ENCODE results near the gene PHACTR1. TPM values are rescaled to one million over a fixed set of nuclear protein-coding genes. Genes with fewer than 3 reads are reported as not detected.

PHACTR1 gene
- total and polyA plus RNA-seq, 4 donors, result 0.31 to 1.5 (median 0.79) TPM

DNA sequence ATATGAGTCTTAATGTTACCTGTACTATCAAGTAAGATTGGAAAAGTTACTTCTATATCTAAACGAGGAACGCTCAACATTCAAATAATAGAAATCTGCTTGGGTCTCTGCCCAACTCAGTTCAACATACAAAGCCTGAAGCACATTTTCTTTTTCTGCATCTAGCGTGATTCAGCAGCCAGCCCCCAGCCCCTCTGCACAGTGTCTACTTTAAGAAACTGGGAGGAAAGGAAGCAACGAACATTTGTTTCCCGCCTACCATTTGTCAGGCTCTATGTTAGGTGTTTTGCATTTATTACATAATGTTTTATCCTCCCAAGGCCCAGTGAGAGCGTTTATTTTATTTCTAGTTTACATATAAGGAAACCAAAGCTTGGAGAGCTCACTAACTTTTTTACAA is 17.3 kb downstream of the PHACTR1 start:
- Histone ChIP-seq H3K9me3 (ENCODE audit: control insufficient read depth in 4 of 4, low read length in 3 of 4) (no peaks in the 10 kb centered on the region), H3K4me3 (ENCODE audit: low read depth in 1 of 3, low read length in 3 of 3) (no peak overlapping the region), H3K27ac (ENCODE audit: low read depth in 1 of 2, low read length in 2 of 2) (no peak overlapping the region), H3K9ac (ENCODE audit: low read depth in 1 of 2, low read length in 2 of 2) (no peak overlapping the region), H3K4me1 (ENCODE audit: control insufficient read depth in 4 of 4, insufficient read depth in 4 of 4, low read length in 3 of 4) (no peaks in the 10 kb centered on the region), H3K36me3 (ENCODE audit: control insufficient read depth in 4 of 4, insufficient read depth in 3 of 4, low read depth in 1 of 4, low read length in 3 of 4) (no peaks in the 10 kb centered on the region), H3K27me3 (ENCODE audit: control insufficient read depth in 4 of 4, insufficient read depth in 4 of 4, low read length in 3 of 4) (peaks cover 0 to 2% (median 0%) of the 10 kb centered on the region in 4 donors)
- no peak for DNase-seq (ENCODE audit: low spot score)
- no peak for TF ChIP-seq GABPA (IDR thresholded peaks at IDR 0.05 in 1 of 2, conservative IDR thresholded peaks at IDR 0.05 in 1 of 2)
- TF ChIP-seq, protein P1, sequence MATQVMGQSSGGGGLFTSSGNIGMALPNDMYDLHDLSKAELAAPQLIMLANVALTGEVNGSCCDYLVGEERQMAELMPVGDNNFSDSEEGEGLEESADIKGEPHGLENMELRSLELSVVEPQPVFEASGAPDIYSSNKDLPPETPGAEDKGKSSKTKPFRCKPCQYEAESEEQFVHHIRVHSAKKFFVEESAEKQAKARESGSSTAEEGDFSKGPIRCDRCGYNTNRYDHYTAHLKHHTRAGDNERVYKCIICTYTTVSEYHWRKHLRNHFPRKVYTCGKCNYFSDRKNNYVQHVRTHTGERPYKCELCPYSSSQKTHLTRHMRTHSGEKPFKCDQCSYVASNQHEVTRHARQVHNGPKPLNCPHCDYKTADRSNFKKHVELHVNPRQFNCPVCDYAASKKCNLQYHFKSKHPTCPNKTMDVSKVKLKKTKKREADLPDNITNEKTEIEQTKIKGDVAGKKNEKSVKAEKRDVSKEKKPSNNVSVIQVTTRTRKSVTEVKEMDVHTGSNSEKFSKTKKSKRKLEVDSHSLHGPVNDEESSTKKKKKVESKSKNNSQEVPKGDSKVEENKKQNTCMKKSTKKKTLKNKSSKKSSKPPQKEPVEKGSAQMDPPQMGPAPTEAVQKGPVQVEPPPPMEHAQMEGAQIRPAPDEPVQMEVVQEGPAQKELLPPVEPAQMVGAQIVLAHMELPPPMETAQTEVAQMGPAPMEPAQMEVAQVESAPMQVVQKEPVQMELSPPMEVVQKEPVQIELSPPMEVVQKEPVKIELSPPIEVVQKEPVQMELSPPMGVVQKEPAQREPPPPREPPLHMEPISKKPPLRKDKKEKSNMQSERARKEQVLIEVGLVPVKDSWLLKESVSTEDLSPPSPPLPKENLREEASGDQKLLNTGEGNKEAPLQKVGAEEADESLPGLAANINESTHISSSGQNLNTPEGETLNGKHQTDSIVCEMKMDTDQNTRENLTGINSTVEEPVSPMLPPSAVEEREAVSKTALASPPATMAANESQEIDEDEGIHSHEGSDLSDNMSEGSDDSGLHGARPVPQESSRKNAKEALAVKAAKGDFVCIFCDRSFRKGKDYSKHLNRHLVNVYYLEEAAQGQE (IDR thresholded peaks at IDR 0.05), result no peak
- 77% methylated on average over 6 of the region's 6 CpGs for WGBS

DNA sequence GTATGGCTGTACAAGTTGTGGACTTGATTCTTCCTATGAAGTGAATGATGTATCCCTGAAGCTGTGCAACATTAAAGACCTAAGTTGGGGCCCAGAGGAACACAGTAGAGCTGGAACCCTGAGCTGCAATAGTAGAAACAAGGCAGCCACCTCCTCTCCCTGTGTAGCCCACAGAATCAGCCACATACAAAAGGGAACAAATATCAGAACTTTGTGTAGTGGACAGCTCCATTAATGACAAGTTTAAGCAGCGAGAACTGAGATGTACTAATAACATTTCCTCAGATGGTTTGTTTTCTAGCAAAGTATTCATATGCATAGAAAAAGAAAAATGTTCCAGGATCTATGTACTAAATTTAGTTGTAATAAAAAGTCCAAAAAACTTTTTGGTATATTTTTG is 19.2 kb downstream of the PHACTR1 start:
- no peak for TF ChIP-seq HNF4G (IDR thresholded peaks at IDR 0.05)
- TF ChIP-seq, protein P1 (IDR thresholded peaks at IDR 0.05), result peak; percentile 93
- Histone ChIP-seq H3K9me3 (ENCODE audit: control insufficient read depth in 4 of 4, low read length in 3 of 4) (no peaks in the 10 kb centered on the region), H3K36me3 (ENCODE audit: control insufficient read depth in 4 of 4, insufficient read depth in 3 of 4, low read depth in 1 of 4, low read length in 3 of 4) (no peaks in the 10 kb centered on the region), H3K27ac (ENCODE audit: low read depth in 1 of 2, low read length in 2 of 2) (no peak overlapping the region), H3K9ac (ENCODE audit: low read depth in 1 of 2, low read length in 2 of 2) (no peak overlapping the region), H3K4me3 (ENCODE audit: low read depth in 1 of 3, low read length in 3 of 3) (no peak overlapping the region), H3K27me3 (ENCODE audit: control insufficient read depth in 4 of 4, insufficient read depth in 4 of 4, low read length in 3 of 4) (peaks cover 0 to 2% (median 0%) of the 10 kb centered on the region in 4 donors), H3K4me1 (ENCODE audit: control insufficient read depth in 4 of 4, insufficient read depth in 4 of 4, low read length in 3 of 4) (no peaks in the 10 kb centered on the region)
- WGBS, result 57% methylated on average over 1 of the region's 1 CpG
- DNase-seq (ENCODE audit: low spot score), result no peak

DNA sequence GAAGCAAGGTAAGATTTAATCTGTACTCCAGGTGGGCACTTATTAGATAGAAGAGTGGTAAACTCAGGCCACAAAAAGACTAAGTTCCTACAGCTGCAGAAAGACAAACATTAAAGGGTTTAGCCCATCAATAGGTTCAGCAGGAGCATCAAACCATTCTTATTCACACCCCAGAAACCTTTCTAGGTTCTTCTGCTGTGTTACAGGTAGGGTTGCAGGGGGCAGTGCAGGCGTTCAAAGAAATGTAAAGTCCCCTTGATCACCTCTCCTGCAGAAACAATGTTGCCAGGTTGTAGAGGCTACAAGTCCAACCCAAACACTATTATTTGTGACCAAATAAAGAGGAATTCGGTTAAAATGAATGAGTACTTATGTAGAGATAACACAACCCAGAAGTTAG is 31.8 kb downstream of the PHACTR1 start:
- 9% methylated on average over 2 of the region's 2 CpGs for WGBS
- TF ChIP-seq, protein P2, sequence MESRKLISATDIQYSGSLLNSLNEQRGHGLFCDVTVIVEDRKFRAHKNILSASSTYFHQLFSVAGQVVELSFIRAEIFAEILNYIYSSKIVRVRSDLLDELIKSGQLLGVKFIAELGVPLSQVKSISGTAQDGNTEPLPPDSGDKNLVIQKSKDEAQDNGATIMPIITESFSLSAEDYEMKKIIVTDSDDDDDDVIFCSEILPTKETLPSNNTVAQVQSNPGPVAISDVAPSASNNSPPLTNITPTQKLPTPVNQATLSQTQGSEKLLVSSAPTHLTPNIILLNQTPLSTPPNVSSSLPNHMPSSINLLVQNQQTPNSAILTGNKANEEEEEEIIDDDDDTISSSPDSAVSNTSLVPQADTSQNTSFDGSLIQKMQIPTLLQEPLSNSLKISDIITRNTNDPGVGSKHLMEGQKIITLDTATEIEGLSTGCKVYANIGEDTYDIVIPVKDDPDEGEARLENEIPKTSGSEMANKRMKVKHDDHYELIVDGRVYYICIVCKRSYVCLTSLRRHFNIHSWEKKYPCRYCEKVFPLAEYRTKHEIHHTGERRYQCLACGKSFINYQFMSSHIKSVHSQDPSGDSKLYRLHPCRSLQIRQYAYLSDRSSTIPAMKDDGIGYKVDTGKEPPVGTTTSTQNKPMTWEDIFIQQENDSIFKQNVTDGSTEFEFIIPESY (IDR thresholded peaks at IDR 0.05), result no peak
- TF ChIP-seq HNF4G (IDR thresholded peaks at IDR 0.05), result no peak
- no peak for TF ChIP-seq RXRA (IDR thresholded peaks at IDR 0.05)
- no peak for TF ChIP-seq HNF4A (conservative IDR thresholded peaks at IDR 0.05)
- no peak for TF ChIP-seq JUND (IDR thresholded peaks at IDR 0.05)
- TF ChIP-seq YY1 (IDR thresholded peaks at IDR 0.05), result no peak
- TF ChIP-seq, protein P3, sequence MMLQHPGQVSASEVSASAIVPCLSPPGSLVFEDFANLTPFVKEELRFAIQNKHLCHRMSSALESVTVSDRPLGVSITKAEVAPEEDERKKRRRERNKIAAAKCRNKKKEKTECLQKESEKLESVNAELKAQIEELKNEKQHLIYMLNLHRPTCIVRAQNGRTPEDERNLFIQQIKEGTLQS (IDR thresholded peaks at IDR 0.05), result no peak
- TF ChIP-seq, protein P1 (IDR thresholded peaks at IDR 0.05), result no peak
- no peak for TF ChIP-seq SP1 (IDR thresholded peaks at IDR 0.05)
- TF ChIP-seq NR2F2 (IDR thresholded peaks at IDR 0.05), result no peak
- TF ChIP-seq EGR1 (IDR thresholded peaks at IDR 0.05; ENCODE audit: low read depth in 2 of 2), result no peak
- TF ChIP-seq FOXA2 (IDR thresholded peaks at IDR 0.05), result no peak
- no peak for TF ChIP-seq RAD21 (IDR thresholded peaks at IDR 0.05)
- TF ChIP-seq TAF1 (conservative IDR thresholded peaks at IDR 0.05), result no peak
- TF ChIP-seq GABPA (IDR thresholded peaks at IDR 0.05 in 1 of 2, conservative IDR thresholded peaks at IDR 0.05 in 1 of 2), result no peak

More for the DNA sequence above, 31.8 kb downstream of the PHACTR1 start:
- no peaks in the 10 kb centered on the region for H3K36me3 ChIP-seq (ENCODE audit: control insufficient read depth in 4 of 4, insufficient read depth in 3 of 4, low read depth in 1 of 4, low read length in 3 of 4)
- H3K9me3 ChIP-seq (ENCODE audit: control insufficient read depth in 4 of 4, low read length in 3 of 4), result no peaks in the 10 kb centered on the region
- peaks cover 4 to 11% (median 5%) of the 10 kb centered on the region in 4 donors for H3K27me3 ChIP-seq (ENCODE audit: control insufficient read depth in 4 of 4, insufficient read depth in 4 of 4, low read length in 3 of 4)
- peaks cover 0 to 5% (median 0%) of the 10 kb centered on the region in 4 donors for H3K4me1 ChIP-seq (ENCODE audit: control insufficient read depth in 4 of 4, insufficient read depth in 4 of 4, low read length in 3 of 4)
- H3K4me3 ChIP-seq (ENCODE audit: low read depth in 1 of 3, low read length in 3 of 3), result no peak overlapping the region
- no peak for DNase-seq (ENCODE audit: low spot score)
- H3K9ac ChIP-seq (ENCODE audit: low read depth in 1 of 2, low read length in 2 of 2), result no peak overlapping the region
- no peak overlapping the region for H3K27ac ChIP-seq (ENCODE audit: low read depth in 1 of 2, low read length in 2 of 2)

Data from liver (tissue), 9 donors.